HuH-7.5 (cell line): ENCODE measurements around the gene RPS15A.
"Not testable (repeated sequence)": the region's sequence is repeated elsewhere in the genome, so short reads cannot be mapped to it uniquely, and the experiment has no call there.

Experiments
- DNase-seq: peaks from one replicate; pipeline ENCODE4 v3.0.0; 2011; ENCODE audit warnings: low spot score

The RPS15A gene

GRCh38 chr16:18742870-18743269 is 47.3 kb downstream of the RPS15A start:
- DNase-seq: not testable (repeated sequence)

GRCh38 chr16:18740027-18740426 is 50.1 kb downstream of the RPS15A start:
- DNase-seq: not testable (repeated sequence)

- not testable (repeated sequence) for DNase-seq
These were observed 51.4 kb downstream of the RPS15A start for GRCh38 chr16:18738768-18739167.

GRCh38 chr16:18734279-18734678 is 55.9 kb downstream of the RPS15A start:
- not testable (repeated sequence) for DNase-seq
